Measurements from ENCODE around the gene SLC4A1AP. TPM values are rescaled to one million over a fixed set of nuclear protein-coding genes. Genes with fewer than 3 reads are reported as not detected.
A peak's percentile ranks its signal among the peaks of the same experiment; 100 is the strongest.

SLC4A1AP gene
- total and polyA plus RNA-seq, 9 of the 15 experiments (the other 6 are each of a cell fraction or from before 2014, with no cell fraction given), result 8.1 to 40.5 (median 35.3) TPM

DNA sequence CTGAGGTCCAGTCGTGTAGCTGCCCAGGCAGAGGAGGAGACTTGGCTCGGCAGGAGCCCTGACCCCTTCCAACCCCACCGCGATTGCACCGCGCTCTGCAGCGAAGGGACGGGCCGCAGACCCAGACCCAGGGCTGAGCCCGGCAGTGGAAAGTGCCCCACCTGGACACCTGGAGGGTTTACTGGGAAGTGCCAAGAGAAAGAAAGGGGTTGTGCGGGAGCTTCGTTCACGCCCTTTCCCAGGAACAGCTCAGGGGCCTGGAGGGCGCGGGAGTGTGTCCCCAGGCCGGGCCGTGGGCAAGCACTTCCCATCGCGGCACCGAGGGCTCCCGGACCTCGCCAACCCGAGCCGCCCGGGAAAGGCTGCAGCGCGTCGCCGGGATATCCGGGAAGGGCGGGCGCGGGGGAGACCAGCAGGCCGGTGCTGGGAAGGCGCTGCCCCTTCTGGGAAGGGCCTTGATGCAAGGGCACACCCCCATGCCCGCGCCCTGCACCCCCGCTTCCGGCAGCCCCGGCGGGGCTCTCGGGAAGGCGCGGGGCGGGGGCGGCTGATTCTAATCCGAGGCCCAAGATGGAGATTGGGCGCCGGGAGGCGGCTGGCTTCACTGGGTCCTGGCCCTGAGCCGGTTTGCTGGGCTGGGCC lies 71.7 kb downstream of the SLC4A1AP start (continued):
- TF ChIP-seq, protein P1, sequence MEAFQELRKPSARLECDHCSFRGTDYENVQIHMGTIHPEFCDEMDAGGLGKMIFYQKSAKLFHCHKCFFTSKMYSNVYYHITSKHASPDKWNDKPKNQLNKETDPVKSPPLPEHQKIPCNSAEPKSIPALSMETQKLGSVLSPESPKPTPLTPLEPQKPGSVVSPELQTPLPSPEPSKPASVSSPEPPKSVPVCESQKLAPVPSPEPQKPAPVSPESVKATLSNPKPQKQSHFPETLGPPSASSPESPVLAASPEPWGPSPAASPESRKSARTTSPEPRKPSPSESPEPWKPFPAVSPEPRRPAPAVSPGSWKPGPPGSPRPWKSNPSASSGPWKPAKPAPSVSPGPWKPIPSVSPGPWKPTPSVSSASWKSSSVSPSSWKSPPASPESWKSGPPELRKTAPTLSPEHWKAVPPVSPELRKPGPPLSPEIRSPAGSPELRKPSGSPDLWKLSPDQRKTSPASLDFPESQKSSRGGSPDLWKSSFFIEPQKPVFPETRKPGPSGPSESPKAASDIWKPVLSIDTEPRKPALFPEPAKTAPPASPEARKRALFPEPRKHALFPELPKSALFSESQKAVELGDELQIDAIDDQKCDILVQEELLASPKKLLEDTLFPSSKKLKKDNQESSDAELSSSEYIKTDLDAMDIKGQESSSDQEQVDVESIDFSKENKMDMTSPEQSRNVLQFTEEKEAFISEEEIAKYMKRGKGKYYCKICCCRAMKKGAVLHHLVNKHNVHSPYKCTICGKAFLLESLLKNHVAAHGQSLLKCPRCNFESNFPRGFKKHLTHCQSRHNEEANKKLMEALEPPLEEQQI (IDR thresholded peaks at IDR 0.05), result no peak
- TF ChIP-seq, protein P2, sequence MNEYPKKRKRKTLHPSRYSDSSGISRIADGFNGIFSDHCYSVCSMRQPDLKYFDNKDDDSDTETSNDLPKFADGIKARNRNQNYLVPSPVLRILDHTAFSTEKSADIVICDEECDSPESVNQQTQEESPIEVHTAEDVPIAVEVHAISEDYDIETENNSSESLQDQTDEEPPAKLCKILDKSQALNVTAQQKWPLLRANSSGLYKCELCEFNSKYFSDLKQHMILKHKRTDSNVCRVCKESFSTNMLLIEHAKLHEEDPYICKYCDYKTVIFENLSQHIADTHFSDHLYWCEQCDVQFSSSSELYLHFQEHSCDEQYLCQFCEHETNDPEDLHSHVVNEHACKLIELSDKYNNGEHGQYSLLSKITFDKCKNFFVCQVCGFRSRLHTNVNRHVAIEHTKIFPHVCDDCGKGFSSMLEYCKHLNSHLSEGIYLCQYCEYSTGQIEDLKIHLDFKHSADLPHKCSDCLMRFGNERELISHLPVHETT (CRISPR knock-in tag; conservative IDR thresholded peaks at IDR 0.05 in 1 of 2, IDR thresholded peaks at IDR 0.05 in 1 of 2), result peak in 1 of 2 experiments; percentile 41; a peak in 1 of 4 replicates
- no peak for TF ChIP-seq SRSF1 (IDR thresholded peaks at IDR 0.05; ENCODE audit: low read depth, low read length)
